HepG2 (cell line): ENCODE results near the gene SLC12A3. TPM values are rescaled to one million over a fixed set of nuclear protein-coding genes. Genes with fewer than 3 reads are reported as not detected.

Source experiments
- ATF1 ChIP-seq: IDR thresholded peaks from 2 replicates; pipeline ENCODE4 v1.6.1; 2016; ENCODE audit warnings: mild to moderate bottlenecking, control low read depth
- BRCA1 ChIP-seq: sonication (generic); formaldehyde crosslinking; IDR thresholded peaks from 2 replicates; pipeline ENCODE4 v1.4.0; 2020; ENCODE audit warnings: missing genetic modification reagents
- CCAR2 ChIP-seq: fragments of 200-400 bp; formaldehyde crosslinking; optimal IDR thresholded peaks from 2 replicates; pipeline ENCODE3; 2018; ENCODE audit warnings: low read depth, mild to moderate bottlenecking, low read length, moderate library complexity
- DMAP1 ChIP-seq: IDR thresholded peaks from 2 replicates; pipeline ENCODE4 v1.6.1; 2016
- GABPB1 ChIP-seq: IDR thresholded peaks from 2 replicates; pipeline ENCODE4 v1.6.1; 2016; ENCODE audit warnings: mild to moderate bottlenecking, missing genetic modification reagents, moderate library complexity, missing compliant biosample characterization
- HHEX ChIP-seq: IDR thresholded peaks from 2 replicates; pipeline ENCODE4 v1.6.1; 2016; ENCODE audit warnings: control low read depth
- HNF1B ChIP-seq: sonication (generic); formaldehyde crosslinking; IDR thresholded peaks from 2 replicates; pipeline ENCODE4 v1.5.1; 2020; ENCODE audit warnings: mild to moderate bottlenecking, moderate library complexity, missing genetic modification reagents
- KDM1A ChIP-seq: IDR thresholded peaks from 2 replicates; pipeline ENCODE4 v1.6.1; 2016; ENCODE audit warnings: missing compliant biosample characterization
- KLF6 ChIP-seq: IDR thresholded peaks from 2 replicates; pipeline ENCODE4 v1.8.0; 2016; ENCODE audit warnings: missing biosample characterization, missing genetic modification reagents
- MAFK ChIP-seq, 2 experiments: IDR thresholded peaks in 1 of 2; conservative IDR thresholded peaks in 1 of 2; 2 replicates each; pipeline ENCODE4 v1.6.1; 2011; ENCODE audit warnings: improper control_type of control experiment in 2 of 2, low read length in 2 of 2
- NCOR1 ChIP-seq: fragments of 200-600 bp; sonication (generic); IDR thresholded peaks from 2 replicates; pipeline ENCODE4 v1.7.0; 2017; ENCODE audit warnings: antibody characterized with exemption, low read length, borderline replicate concordance
- NFE2 ChIP-seq: sonication (generic); formaldehyde crosslinking; IDR thresholded peaks from 2 replicates; pipeline ENCODE4 v1.4.0; 2020; ENCODE audit warnings: missing genetic modification reagents
- REXO4 ChIP-seq: sonication (generic); formaldehyde crosslinking; IDR thresholded peaks from 2 replicates; pipeline ENCODE4 v1.8.0; 2022; ENCODE audit warnings: missing genetic modification reagents, mild to moderate bottlenecking, borderline replicate concordance
- RFXANK ChIP-seq: IDR thresholded peaks from 2 replicates; pipeline ENCODE4 v1.6.1; 2016
- SP2 ChIP-seq: sonication (generic); formaldehyde crosslinking; IDR thresholded peaks from 2 replicates; pipeline ENCODE4 v1.5.1; 2020; ENCODE audit warnings: mild to moderate bottlenecking, missing genetic modification reagents
- STAT5B ChIP-seq: sonication (generic); formaldehyde crosslinking; IDR thresholded peaks from 2 replicates; pipeline ENCODE4 v1.4.0; 2020; ENCODE audit warnings: missing genetic modification reagents
- U2AF1 ChIP-seq: fragments of 200-400 bp; formaldehyde crosslinking; optimal IDR thresholded peaks from 2 replicates; pipeline ENCODE3; 2017; ENCODE audit warnings: mild to moderate bottlenecking, low read depth, low read length
- WIZ ChIP-seq: sonication (generic); formaldehyde crosslinking; IDR thresholded peaks from 2 replicates; pipeline ENCODE4 v1.5.1; 2020; ENCODE audit warnings: mild to moderate bottlenecking, missing genetic modification reagents
- XBP1 ChIP-seq: sonication (generic); formaldehyde crosslinking; IDR thresholded peaks from 2 replicates; pipeline ENCODE4 v1.5.0; 2020; ENCODE audit warnings: missing genetic modification reagents
- ZBED4 ChIP-seq: sonication (generic); formaldehyde crosslinking; IDR thresholded peaks from 2 replicates; pipeline ENCODE4 v1.4.0; 2020; ENCODE audit warnings: missing genetic modification reagents, borderline replicate concordance
- ZBTB42 ChIP-seq: sonication (generic); formaldehyde crosslinking; IDR thresholded peaks from 2 replicates; pipeline ENCODE4 v1.5.0; 2020; ENCODE audit warnings: mild to moderate bottlenecking, missing genetic modification reagents
- ZFP36L2 ChIP-seq: sonication (generic); formaldehyde crosslinking; IDR thresholded peaks from 2 replicates; pipeline ENCODE4 v1.4.0; 2020; ENCODE audit warnings: missing genetic modification reagents
- ZFP82 ChIP-seq: sonication (generic); formaldehyde crosslinking; IDR thresholded peaks from 2 replicates; pipeline ENCODE4 v1.5.1; 2020; ENCODE audit warnings: mild to moderate bottlenecking, missing genetic modification reagents, borderline replicate concordance
- ZNF550 ChIP-seq: sonication (generic); formaldehyde crosslinking; IDR thresholded peaks from 2 replicates; pipeline ENCODE4 v1.4.0; 2020; ENCODE audit warnings: mild to moderate bottlenecking, missing genetic modification reagents, borderline replicate concordance
- ZNF580 ChIP-seq: IDR thresholded peaks from 2 replicates; pipeline ENCODE4 v1.6.1; 2016; ENCODE audit warnings: low read depth, borderline replicate concordance
- ZNF598 ChIP-seq: sonication (generic); formaldehyde crosslinking; IDR thresholded peaks from 2 replicates; pipeline ENCODE4 v1.5.1; 2020; ENCODE audit warnings: mild to moderate bottlenecking, missing genetic modification reagents, borderline replicate concordance
- ZNF703 ChIP-seq: sonication (generic); formaldehyde crosslinking; IDR thresholded peaks from 2 replicates; pipeline ENCODE4 v1.5.1; 2020; ENCODE audit warnings: missing genetic modification reagents, mild to moderate bottlenecking, moderate library complexity, borderline replicate concordance
- ZNF782 ChIP-seq: sonication (generic); formaldehyde crosslinking; IDR thresholded peaks from 2 replicates; pipeline ENCODE4 v1.4.0; 2020; ENCODE audit warnings: missing genetic modification reagents, mild to moderate bottlenecking, borderline replicate concordance
- polyA plus RNA-seq, 8 experiments: library from polyadenylated mRNA; depleted of rRNA in 3 of 8; stranded (reverse) in 7 of 8; unstranded in 1 of 8; fragments of >200 nt; fragmentation: Illumina TruSeq in 4 of 8; extraction: Trizol in 4 of 8; gene quantifications; 2 replicates each; pipeline versions ENCODE4 v1.2.1 to v1.2.3, GENCODE V29; 2011 to 2016; ENCODE audit warnings: low read depth in 4 of 8, missing spikeins in 1 of 8, mixed read lengths in 1 of 8; ENCODE audit not compliant: insufficient read depth in 1 of 8
- total RNA-seq, 5 experiments: library from RNA; depleted of rRNA; stranded (reverse); fragments of >200 nt; fragmentation: Illumina TruSeq; extraction: Trizol; gene quantifications; 2 replicates each; pipeline ENCODE4 v1.2.3, GENCODE V29; 2016; ENCODE audit warnings: low read depth in 1 of 5

Gene SLC12A3
- total and polyA plus RNA-seq, 2 of the 13 experiments (the other 11 are each of a cell fraction or from before 2014, with no cell fraction given) = 6.2 TPM; not detected in 1

- TF ChIP-seq HNF1B = peak; percentile 77
- TF ChIP-seq ZFP82 (CRISPR knock-in tag) = 0 out of 2 replicates have a peak, but pooled peaks have one; percentile 22
- TF ChIP-seq ZNF703 (CRISPR knock-in tag) = no peak
- TF ChIP-seq ZBED4 = no peak
- no peak for TF ChIP-seq ZNF598
- TF ChIP-seq WIZ (CRISPR knock-in tag) = no peak
- TF ChIP-seq STAT5B (CRISPR knock-in tag) = no peak
- 0 out of 2 replicates have a peak, but pooled peaks have one; percentile 46 for TF ChIP-seq HHEX (CRISPR knock-in tag)
- no peak for TF ChIP-seq ATF1 (CRISPR knock-in tag)
- no peak for TF ChIP-seq KLF6 (CRISPR knock-in tag)
- TF ChIP-seq ZNF580 (CRISPR knock-in tag) = 0 out of 2 replicates have a peak, but pooled peaks have one; percentile 47
- no peak for TF ChIP-seq BRCA1 (CRISPR knock-in tag)
- TF ChIP-seq KDM1A = peak; percentile 80; the same call in 1 of the 2 replicates
- no peak for TF ChIP-seq SP2 (CRISPR knock-in tag)
- TF ChIP-seq NCOR1 = no peak
- TF ChIP-seq U2AF1 = no peak
- no peak for TF ChIP-seq GABPB1 (CRISPR knock-in tag)
- no peak for TF ChIP-seq DMAP1
- no peak for TF ChIP-seq ZNF782 (CRISPR knock-in tag)
- no peak for TF ChIP-seq ZBTB42
- TF ChIP-seq NFE2 = no peak
- no peak for TF ChIP-seq REXO4 (CRISPR knock-in tag)
- TF ChIP-seq XBP1 (CRISPR knock-in tag) = no peak
- peak in 1 of 2 experiments; percentile 25; a peak in 1 of 4 replicates for TF ChIP-seq MAFK (conservative IDR thresholded peaks at IDR 0.05 in 1 of 2, IDR thresholded peaks at IDR 0.05 in 1 of 2; ENCODE audit: low read length in 2 of 2)
- no peak for TF ChIP-seq CCAR2
- TF ChIP-seq RFXANK (CRISPR knock-in tag) = no peak
- TF ChIP-seq ZNF550 = no peak
- no peak for TF ChIP-seq ZFP36L2 (CRISPR knock-in tag)
Measured at GRCh38 chr16:56817938-56818337, 47.1 kb upstream of the SLC12A3 start (continued).
